NB4 (cell line): ENCODE results near the gene VIM.
A peak's percentile ranks its signal among the peaks of the same experiment; 100 is the strongest.

Experiments used
- DNase-seq: peaks from one replicate; pipeline ENCODE4 v3.0.0; 2010; ENCODE audit warnings: low read depth
- H3K4me3 ChIP-seq: one replicate; pipeline ENCODE4 v1.5.1; 2011; ENCODE audit warnings: mild to moderate bottlenecking, low read depth, low read length, moderate library complexity
- CTCF ChIP-seq: IDR thresholded peaks from one replicate; pipeline ENCODE4 v1.5.1; 2012; ENCODE audit warnings: low read depth, low read length
- MAX ChIP-seq: IDR thresholded peaks from 2 replicates; pipeline ENCODE4 v1.6.1; 2011; ENCODE audit warnings: low read depth, low read length
- MYC ChIP-seq: IDR thresholded peaks from 2 replicates; pipeline ENCODE4 v1.6.1; 2011; ENCODE audit warnings: low read depth, low read length
- POLR2A ChIP-seq: IDR thresholded peaks from 2 replicates; pipeline ENCODE4 v1.6.1; 2011; ENCODE audit warnings: mild to moderate bottlenecking; ENCODE audit not compliant: insufficient read length; ENCODE audit errors: extremely low read depth

Gene VIM

GRCh38 chr10:17233286-17233991, 5.4 kb downstream of the VIM start:
- TF ChIP-seq CTCF: no peak
- TF ChIP-seq POLR2A: no peak
- TF ChIP-seq MAX: no peak
- TF ChIP-seq MYC: no peak
- H3K4me3 ChIP-seq: no peak overlapping the region

GRCh38 chr10:17234431-17234945, 6.4 kb downstream of the VIM start:
- no peak for TF ChIP-seq CTCF
- TF ChIP-seq MAX: no peak
- TF ChIP-seq MYC: no peak
- TF ChIP-seq POLR2A: no peak
- no peak overlapping the region for H3K4me3 ChIP-seq
- no peak for DNase-seq

More at GRCh38 chr10:17233286-17233991, 5.4 kb downstream of the VIM start:
- no peak for DNase-seq

- peak; percentile 20 for DNase-seq
- H3K4me3 ChIP-seq: no peak overlapping the region
- no peak for TF ChIP-seq CTCF
- TF ChIP-seq POLR2A: no peak
- no peak for TF ChIP-seq MAX
- no peak for TF ChIP-seq MYC
Observed at GRCh38 chr10:17235136-17235535, 7.1 kb downstream of the VIM start.

- no peak for DNase-seq
- TF ChIP-seq POLR2A (no peak), MAX (no peak), MYC (no peak), CTCF (no peak)
- H3K4me3 ChIP-seq: no peak overlapping the region
Observed at GRCh38 chr10:17236468-17237148, 8.6 kb downstream of the VIM start.

- no peak for TF ChIP-seq CTCF
- no peak for TF ChIP-seq MYC
- no peak for TF ChIP-seq POLR2A
- TF ChIP-seq MAX: no peak
Observed at GRCh38 chr10:17237149-17237527, 9.1 kb downstream of the VIM start.

More at GRCh38 chr10:17237149-17237527, 9.1 kb downstream of the VIM start:
- no peak for DNase-seq
- no peak overlapping the region for H3K4me3 ChIP-seq
